GM19463 (cell line): ENCODE measurements around the gene CD7.

Experiments
- ATAC-seq: cut with Tn5 transposase; IDR thresholded peaks from one replicate; pipeline ENCODE4 v1.9.1; 2021; ENCODE audit warnings: mild to moderate bottlenecking, moderate library complexity; ENCODE audit not compliant: unreplicated experiment

CD7 gene

DNA sequence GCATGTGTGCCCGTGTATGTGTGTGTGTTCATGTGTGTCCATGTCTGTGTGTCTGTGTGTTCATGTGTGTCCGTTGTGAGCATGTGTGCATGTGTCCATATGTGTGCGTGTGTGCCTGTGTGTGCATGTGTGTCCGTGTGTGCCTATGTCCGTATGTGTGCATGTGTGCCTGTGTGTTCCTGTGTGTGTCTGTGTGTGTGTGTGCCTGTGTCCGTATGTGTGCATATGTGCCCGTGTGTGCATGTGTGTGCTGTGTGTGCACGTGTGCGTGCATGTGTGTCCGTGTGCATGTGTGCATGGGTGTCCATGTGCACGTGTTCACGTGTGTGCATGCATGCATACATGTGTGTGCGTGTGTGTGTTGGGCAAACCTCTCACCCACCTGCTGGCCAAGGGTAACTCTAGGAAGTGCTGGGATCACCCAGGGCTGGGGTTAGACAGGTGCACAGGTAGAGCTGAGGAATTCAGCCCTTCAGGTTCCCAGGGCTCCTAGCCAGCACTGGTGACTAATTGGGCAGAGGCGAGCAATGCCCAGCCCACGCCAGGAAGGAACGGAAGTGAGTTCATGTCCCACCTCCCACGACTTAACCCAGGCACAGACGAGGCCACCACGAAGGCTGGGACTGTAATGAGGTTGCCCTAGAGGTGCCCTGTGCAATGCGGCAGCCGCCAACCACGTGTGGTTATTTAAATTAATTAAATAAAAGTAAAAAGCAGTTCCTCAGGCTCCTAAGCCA is 35.7 kb downstream of the CD7 start:
- ATAC-seq: no peak

DNA sequence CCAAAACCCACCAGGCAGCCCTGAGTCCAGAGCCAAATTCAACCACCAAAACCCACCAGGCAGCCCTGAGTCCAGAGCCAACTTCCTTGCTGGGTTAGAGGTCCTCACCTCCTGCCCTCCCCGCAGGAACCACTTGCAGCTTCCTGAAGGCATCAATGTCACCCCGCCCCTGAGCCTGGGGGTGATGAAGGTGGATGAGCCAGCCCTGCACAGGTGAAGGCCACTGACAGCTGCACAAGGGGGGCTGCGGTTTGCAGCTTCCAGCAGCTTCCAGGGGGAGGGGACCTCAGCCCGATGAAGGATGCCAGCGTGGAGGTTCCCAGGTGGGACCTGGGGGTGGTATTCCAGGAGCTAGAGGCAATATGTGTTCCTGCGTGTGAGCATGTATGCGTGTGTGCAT is 36.3 kb downstream of the CD7 start:
- ATAC-seq: no peak

DNA sequence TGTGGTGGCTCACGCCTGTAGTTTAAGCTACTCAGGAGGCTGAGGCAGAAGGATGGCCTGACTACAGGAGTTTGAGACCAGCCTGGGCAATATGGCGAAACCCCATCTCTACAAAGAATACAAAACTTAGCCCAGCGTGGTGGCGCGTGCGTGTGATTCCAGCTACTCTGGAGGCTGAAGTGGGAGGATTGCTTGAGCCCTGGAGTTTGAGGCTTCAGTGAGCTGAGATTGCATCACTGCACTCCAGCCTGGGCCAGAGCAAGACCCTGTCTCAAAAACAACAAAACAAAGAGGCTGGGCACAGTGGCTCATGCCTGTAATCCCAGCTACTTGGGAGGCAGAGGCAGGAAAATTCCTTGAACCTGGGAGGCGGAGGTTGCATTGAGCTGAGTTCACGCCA is 36.9 kb downstream of the CD7 start:
- ATAC-seq: no peak

DNA sequence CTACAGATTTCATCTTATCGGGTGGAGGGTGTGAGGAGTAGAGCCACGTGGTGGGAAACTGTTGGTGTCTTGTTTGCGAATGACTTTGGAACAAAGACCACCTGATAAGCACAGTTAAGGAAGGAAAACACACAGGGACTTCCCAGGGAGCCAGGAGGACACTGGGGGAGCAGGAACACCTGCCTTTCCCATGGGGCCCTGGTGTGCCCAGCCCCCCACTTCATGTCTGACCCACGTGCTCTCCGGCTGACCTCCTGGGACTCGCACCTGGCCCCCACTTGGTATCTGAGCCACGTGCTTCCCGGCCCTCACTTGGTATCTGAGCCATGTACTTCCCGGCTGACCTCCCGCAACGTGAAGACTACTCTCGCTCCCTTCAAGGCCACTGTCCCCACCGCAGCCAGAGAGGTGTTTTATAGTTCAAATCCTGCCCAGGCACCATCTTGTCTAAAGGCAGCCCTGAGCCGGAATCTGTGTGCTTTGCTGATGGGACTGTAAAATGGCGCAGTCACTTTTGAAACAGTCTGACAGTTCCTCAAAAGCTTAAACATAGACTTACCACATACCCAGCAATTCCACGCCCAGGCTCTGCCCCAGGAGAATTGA is 38.5 kb downstream of the CD7 start:
- ATAC-seq: no peak

DNA sequence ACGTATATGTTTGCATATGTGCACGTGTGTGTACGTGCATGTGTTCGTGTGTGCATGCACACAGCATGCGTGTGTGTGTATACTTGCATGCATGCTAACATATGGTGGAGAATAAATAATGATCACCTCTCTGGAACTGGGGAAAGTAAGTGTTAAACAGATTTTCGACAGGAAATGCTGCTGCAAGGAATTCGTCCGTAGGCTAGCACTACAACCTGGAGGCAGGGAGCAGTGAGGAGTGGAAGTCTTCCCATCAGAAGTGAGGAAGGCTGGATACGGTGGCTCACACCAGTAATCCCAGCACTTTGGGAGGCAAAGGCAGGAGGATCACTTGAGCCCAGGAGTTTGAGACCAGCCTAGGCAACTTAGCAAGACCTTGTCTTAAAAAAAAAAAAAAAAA is 39.1 kb downstream of the CD7 start:
- no peak for ATAC-seq

DNA sequence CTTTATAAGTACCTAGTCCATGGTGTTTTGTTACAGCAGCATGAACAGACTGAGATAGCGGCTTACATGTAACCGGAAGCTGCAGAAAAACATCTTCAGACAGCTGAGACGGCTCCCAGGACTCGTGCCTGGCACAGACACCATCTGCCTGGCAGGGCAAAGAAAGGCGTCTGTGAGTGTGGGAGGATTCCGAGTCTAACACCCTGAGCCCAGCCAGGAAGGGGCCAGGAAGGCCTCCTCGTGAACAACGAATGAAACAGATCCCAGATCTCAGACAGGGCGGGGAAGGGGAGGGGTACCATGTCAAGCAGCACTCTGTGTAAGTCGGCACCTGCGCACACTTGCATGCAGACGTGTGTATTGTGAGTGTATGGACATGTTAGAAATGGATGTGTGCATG is 39.6 kb downstream of the CD7 start:
- ATAC-seq: no peak

DNA sequence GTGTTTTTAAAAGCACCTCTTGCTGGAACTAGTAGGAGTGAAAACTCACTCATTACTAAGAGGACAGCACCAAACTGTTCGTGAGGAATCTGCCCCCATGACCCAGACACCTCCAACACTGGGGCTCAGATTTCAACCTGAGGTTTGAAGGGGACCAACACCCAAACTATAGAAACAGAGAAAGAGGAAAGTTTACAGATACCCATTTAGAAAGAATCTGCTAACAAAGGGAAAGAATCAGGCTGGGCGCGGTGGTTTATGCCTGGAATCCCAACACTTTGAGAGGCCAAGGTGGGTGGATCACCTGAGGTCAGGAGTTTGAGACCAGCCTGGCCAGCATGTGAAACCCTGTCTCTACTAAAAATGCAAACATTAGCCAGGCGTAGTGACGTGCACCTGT is 40.5 kb downstream of the CD7 start:
- no peak for ATAC-seq

DNA sequence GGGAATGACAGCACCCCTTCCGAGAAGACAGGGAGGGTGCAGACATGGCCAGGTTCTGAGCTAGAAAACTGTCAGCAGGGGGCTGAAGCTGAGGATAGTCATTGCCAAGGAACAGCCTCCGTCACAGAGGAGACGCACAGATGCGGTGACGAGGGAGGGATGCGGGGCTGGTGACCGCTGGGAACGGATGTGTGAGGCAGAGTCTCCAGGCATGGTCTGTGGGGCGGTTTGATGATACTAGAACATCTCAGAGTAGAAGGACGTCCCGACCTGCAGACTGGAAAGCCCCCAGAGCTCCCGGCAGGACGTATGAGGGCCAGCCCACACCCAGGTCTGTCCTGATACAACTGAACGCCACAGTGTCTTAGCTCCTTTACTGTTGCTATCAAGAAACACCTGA is 42.1 kb downstream of the CD7 start:
- no peak for ATAC-seq

DNA sequence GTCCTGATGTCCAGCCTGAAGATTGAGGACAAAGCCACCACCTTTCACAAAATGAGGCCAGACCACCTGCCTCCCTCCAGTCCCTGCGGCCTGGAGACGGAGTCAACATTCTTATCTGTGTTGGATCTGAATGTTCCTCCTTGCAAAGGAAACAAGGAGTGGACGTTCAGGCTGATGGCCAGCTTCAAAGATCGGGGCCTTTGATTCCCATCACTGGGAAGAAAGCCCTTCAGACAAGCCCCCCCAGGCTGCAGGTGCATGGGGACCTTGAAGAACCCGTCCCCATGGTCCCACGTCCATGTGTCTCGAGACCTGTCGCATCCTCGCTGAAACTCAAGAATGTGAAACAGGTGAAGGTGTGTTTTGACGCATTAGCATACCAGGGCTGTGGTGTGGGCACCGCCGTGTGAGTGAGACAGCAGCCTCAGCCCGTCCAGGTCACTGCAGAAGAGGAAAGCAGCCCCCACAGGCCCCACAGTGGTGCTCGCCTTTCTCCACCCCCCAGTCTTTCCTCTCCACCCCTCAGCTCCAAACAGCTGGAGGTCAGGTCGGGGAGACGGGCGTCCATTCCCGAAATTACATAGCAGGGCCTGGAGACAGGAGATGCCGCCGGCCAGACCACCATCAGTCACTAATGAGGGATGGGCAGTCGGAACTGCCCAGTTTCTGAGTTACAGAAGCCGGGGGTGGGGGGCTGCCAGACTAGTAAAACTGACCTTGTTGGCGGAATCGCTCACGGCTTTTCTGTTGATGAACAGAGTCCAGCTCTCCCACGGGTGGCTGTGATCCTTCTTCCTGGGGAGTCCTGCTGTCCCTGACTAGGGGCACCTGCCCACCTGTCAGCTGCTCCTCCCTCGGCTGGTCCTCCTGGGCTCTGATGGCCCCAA is 43.0 kb downstream of the CD7 start:
- ATAC-seq: no peak

DNA sequence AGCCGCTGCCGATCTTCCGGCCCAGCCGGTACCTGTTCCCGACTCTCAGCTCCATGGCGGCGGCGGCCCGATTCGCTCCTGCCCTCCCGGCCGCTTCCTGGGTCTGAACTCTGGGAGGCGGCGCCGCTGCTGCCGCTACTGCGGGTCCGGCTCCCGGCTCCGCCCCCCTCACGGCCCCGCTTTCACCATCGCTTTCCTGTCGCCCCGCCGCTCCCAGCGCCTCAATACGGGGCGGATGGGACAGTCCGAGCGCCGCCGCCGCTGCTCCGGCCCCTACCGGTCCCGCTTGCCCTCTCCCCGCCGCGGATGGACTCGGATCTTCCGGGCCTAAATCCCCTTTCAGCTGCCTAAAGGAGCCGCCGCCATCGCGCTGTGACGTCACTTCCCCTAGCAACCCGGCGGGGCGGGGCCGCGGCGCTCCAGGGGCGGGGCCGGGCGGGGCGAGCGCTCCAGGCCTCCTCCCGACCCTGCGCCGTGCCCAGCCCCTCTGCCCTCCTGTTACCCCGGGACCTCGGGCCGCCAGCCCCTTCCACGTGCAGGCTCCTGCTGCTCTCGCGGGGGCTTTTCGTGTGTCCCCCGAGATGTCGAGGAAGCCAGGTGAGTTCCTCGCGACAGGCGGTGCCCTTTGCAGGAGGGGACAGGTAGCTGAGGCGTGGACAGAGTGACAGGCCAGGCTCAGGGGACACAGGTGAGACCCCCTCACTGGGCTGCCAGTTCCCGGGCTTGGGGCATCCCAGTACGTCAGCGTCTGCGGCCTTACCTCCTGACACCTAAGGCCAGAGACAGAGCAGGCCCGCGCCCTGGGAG is 43.9 kb downstream of the CD7 start, which contains the start of gene CSNK1D:
Gene CSNK1D (minus strand): TSS at position 374 of the 807 bp plus-strand sequence. CDS start 319 bp downstream, at position 55.
- peak; percentile 82 for ATAC-seq

DNA sequence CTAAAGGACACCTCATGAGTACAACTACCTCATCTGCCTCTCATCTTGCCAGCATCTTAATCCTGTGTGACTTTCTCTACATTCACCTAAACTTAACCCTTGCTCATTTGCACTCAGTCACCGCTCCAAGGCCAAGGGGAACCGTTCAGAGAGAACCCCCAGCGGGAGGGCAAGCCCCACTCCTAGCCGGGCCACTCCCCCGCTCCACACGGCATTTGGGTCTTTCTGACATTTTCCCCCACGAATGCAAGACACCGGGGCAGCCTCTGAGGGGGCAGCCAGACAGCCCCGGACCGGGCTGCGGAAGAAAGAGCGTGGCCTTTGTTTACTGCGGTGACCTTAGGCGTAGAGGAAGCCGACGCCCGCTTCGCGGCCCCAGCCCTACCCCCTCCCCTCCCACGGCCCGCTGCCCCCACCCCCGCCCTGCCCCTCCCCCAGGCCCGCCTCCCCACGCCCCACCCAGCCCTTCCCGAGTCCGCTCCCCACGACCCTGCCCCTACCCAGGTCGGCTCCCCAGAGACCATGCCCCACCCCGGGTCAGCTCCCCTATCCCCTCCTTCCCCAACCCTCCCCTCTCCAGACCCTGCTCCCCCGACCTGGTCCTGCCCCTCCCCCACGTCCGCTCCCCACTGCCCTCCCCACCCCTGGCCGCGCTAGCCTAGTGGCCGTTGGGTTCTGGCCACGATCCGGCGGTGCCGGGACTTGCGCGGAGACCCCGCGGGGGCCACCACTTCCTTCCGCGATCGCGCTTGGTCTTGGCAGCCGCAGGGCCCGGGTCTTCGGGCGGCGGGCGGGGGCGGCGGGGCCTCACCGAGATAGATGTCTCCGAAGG is 44.7 kb downstream of the CD7 start:
- no peak for ATAC-seq

DNA sequence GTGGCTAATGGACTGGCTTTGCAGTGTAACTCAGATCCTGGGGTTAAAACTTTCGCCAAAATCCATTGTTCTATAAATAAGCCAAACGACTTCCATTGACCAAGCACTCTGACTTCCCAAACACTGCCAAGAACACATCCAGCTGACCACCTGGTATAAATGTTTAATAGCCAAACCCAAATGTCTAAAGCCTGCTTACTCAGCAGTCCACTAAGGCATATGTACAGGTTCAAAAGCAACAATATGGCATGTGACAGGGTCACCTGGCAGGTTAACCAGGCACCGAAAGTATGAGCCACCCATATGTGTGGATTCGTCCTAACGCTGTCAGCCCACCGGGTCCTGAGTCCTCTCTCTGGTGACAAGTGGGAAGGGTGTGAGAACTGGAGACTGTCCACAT is 46.0 kb downstream of the CD7 start:
- ATAC-seq: no peak

DNA sequence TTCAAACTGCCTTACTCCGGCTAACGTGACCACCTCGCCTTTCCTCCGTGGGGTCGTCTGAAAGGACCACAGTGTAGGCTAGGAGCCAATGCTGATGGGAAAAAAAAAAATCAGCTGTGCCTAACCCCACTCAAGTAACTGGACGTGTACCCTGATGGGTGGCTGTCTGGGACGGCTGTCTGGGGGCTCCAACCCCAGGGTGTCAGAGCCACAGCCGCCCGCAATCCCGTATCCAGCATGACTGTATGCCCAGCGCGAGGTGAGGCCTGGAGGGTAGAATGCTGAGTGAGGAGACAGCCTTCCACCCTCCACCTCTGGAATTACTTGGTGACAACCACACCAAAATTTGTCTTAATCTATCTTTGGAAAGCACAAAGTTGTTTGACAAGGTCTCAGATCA is 46.8 kb downstream of the CD7 start:
- no peak for ATAC-seq

DNA sequence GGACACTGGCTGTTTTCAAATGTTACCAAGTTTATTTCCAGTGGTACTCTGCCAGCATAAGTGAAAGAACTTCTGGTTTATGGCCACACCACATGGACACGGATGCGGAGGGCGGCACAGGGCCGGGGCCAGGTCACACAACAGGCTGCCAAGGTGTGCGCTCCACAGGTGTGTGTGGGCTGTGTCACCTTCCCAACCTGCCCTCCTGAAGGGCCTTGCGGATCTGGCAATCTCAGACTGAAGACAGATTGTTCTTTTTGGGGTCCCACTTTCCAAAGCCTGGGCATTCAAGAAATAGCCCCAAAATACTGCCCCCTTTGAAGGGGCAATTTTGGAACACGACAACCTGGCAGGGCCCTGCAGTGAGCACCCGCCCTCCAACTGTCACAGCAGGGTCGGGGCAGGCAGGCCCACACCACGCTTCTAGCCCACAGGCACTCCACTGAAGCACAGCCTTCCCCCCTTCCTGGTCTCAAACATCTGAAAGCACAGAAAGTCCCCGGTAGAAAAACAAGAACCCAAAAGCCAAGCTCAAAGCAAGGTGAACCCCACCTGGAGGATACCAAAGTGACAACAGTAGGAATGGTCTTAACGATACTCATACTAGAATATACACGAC is 47.4 kb downstream of the CD7 start:
- ATAC-seq: no peak

DNA sequence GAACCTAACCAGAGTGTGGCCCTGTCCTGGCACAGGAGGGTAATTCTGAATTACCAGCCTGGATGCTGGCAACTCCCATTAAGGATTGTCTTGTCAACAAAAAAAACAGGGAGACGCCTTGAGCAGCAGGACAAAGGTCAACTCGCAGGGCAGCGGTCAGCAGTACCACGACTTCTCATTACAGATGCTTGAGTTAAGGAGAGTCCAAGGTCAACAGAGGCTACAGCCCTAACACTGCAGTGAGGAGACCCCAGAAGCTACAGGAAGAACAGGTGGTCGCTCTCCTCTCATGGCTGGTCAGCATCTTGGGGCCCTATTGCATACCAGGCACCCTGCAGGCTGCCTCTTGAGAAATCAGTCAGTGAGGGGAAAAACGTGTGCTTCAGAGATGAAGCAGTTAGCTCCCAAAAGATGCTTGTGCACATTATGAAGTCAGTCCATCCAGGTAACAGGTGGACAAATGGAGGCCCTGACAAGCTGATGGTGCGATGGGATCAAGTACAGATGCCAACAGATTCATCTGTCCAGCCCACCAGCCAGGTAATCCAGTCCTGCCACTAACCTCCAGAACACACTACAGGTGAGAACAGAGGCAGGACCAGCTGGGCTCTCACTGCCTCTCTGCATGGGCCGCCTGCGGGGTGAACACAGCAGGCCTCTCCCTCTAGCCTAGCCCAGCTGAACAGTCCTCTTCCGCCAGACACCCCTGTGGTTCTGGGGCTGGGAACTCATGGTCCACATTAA is 48.1 kb downstream of the CD7 start:
- no peak for ATAC-seq

DNA sequence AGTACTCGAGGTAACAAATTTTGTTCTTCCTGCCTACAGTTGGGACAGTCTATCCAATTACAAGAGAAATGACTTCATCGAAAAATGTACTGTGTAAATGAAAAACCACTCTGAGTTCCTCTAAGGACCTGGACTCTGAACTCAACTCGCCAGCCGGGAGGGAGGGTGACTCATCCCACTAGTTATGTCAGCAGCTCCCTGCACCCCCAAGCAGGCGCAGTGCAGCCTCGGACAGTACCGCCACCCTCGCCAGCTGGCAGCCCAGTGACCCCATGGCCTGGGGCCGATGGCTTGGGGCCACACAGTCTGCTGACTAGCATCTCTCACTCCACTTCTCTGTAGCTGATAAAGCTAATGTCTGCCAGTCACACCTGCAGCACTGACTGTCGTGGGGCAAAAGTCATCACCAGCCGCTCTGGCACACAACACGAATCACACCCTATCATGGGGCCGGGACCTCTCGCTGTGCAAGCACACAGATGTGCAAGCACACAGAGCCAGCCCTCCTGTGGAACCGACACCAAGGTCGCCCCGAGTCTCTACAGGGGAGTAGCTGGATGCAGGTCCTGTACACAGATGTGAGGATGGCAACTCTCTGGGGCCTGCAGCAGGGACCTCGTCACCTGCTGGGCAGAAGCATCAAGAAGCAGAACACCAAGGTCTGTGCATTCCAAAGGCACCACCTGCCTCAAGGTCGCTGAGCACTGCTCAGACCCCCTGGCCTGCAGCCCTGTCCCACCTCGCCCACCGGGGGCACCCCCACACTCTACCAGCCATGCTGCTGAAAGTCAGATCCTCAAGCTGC is 49.6 kb downstream of the CD7 start:
- no peak for ATAC-seq

DNA sequence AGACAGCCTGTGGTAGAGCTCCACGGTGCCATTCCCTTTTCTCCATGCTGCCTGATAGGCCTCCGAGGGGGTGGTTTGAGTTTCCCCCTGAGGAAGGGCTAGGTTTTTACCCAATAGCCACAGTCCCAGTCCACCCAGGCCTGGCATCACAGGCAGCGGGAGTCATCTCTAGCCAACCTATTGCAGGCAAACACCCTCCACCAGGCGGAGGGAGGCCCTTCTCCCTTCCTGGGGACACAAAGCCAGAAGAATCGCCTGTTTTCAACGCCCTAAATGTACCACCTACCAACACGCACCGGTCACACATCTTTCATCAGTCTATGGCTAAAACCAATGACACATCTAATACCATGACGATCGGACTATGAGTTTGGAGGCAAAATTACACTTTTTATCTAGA is 51.3 kb downstream of the CD7 start:
- no peak for ATAC-seq
